ENCODE data around the gene WFDC2. TPM values are rescaled to one million over a fixed set of nuclear protein-coding genes. Genes with fewer than 3 reads are reported as not detected.

WFDC2 gene
- polyA plus RNA-seq, 2 of the 4 experiments (the other 2 are of a cell fraction): not detected

- FAIRE-seq (no peak), DNase-seq (ENCODE audit: low read depth in 1 of 2, low spot score in 1 of 2) (no peak), ATAC-seq (no peak)
- CTCF ChIA-PET: interaction anchor here (1.2 to 6.7 kb wide), 3 partner anchors 13 to 61 kb away, joined by 4 to 43 read pairs (median 42); partner anchors contain the start of gene SYS1
- TF ChIP-seq POLR2AphosphoS2 (conservative IDR thresholded peaks at IDR 0.05; ENCODE audit: low read length): no peak
- TF ChIP-seq ZSCAN20 (CRISPR knock-in tag; IDR thresholded peaks at IDR 0.05): no peak
- TF ChIP-seq NFE2L2 (conservative IDR thresholded peaks at IDR 0.05; ENCODE audit: low read length): no peak
- TF ChIP-seq RAD21 (conservative IDR thresholded peaks at IDR 0.05 in 1 of 2, IDR thresholded peaks at IDR 0.05 in 1 of 2): no peak
- TF ChIP-seq ELK1 (IDR thresholded peaks at IDR 0.05; ENCODE audit: low read depth, low read length): no peak
- TF ChIP-seq CBX8 (IDR thresholded peaks at IDR 0.05): no peak
- no peak for TF ChIP-seq KDM5A (IDR thresholded peaks at IDR 0.05)
- TF ChIP-seq RNF2 (IDR thresholded peaks at IDR 0.05; ENCODE audit: borderline replicate concordance, low read depth): no peak
- TF ChIP-seq HOXB13 (CRISPR knock-in tag; IDR thresholded peaks at IDR 0.05; ENCODE audit: low read depth): no peak
- TF ChIP-seq POLR2A (IDR thresholded peaks at IDR 0.05; ENCODE audit: low read length): no peak
- TF ChIP-seq KDM1A (IDR thresholded peaks at IDR 0.05; ENCODE audit: low read depth): no peak
- no peak for TF ChIP-seq CHD4 (IDR thresholded peaks at IDR 0.05; ENCODE audit: borderline replicate concordance)
- TF ChIP-seq MAX (IDR thresholded peaks at IDR 0.05): no peak
- no peak for TF ChIP-seq SREBF2 (IDR thresholded peaks at IDR 0.05)
- TF ChIP-seq PBX3 (IDR thresholded peaks at IDR 0.05): no peak
- no peak for TF ChIP-seq BHLHE40 (IDR thresholded peaks at IDR 0.05; ENCODE audit: low read depth, low read length)
- TF ChIP-seq TFCP2L1 (CRISPR knock-in tag; IDR thresholded peaks at IDR 0.05): no peak
- TF ChIP-seq HEYL (CRISPR knock-in tag; IDR thresholded peaks at IDR 0.05): no peak
- TF ChIP-seq FOSB (CRISPR knock-in tag; IDR thresholded peaks at IDR 0.05): no peak
- no peaks in the 10 kb centered on the region for H3K9me3 ChIP-seq
- peaks cover 16% of the 10 kb centered on the region for H3K4me1 ChIP-seq
- H3K27ac ChIP-seq: no peak overlapping the region
- WGBS (ENCODE audit: missing lambda C conversion rate): 100% methylated on average over 2 of the region's 2 CpGs
- no peak overlapping the region for H3K4me3 ChIP-seq
- no peak overlapping the region for H3K4me2 ChIP-seq
- POLR2A ChIA-PET: no interaction called here
Measured at GRCh38 chr20:45423700-45424099, 45.9 kb upstream of the WFDC2 start.

- POLR2A ChIA-PET: interaction anchor here (1.1 kb wide), 1 partner anchor 10 kb away, joined by 4 read pairs; the partner anchor contains the start of gene PIGT
- Histone ChIP-seq H3K27ac (no peak overlapping the region), H3K4me2 (no peak overlapping the region), H3K4me1 (no peaks in the 10 kb centered on the region), H3K9me3 (no peaks in the 10 kb centered on the region), H3K4me3 (no peak overlapping the region)
- ATAC-seq (no peak), FAIRE-seq (no peak), DNase-seq (ENCODE audit: low read depth in 1 of 2, low spot score in 1 of 2) (no peak)
- WGBS (ENCODE audit: missing lambda C conversion rate): 98% methylated on average over 17 of the region's 17 CpGs
- CTCF ChIA-PET: interaction anchor here (6.7 kb wide), 2 partner anchors 11 to 52 kb away, joined by 42 to 43 read pairs; no protein-coding TSS in a partner anchor
- TF ChIP-seq BCL3 (IDR thresholded peaks at IDR 0.05) (no peak), PHF8 (IDR thresholded peaks at IDR 0.05; ENCODE audit: borderline replicate concordance, low read depth) (no peak), MAFK (IDR thresholded peaks at IDR 0.05; ENCODE audit: partially characterized antibody) (no peak), SREBF2 (IDR thresholded peaks at IDR 0.05) (no peak), HOXB13 (CRISPR knock-in tag; IDR thresholded peaks at IDR 0.05; ENCODE audit: low read depth) (no peak), KDM5A (IDR thresholded peaks at IDR 0.05) (no peak), HMGXB4 (CRISPR knock-in tag; IDR thresholded peaks at IDR 0.05; ENCODE audit: borderline replicate concordance) (no peak), USF2 (IDR thresholded peaks at IDR 0.05) (no peak), TFCP2L1 (CRISPR knock-in tag; IDR thresholded peaks at IDR 0.05) (no peak), KDM1A (IDR thresholded peaks at IDR 0.05; ENCODE audit: low read depth) (no peak), POLR2A (IDR thresholded peaks at IDR 0.05; ENCODE audit: low read length) (no peak), NFE2L2 (conservative IDR thresholded peaks at IDR 0.05; ENCODE audit: low read length) (no peak), ELK1 (IDR thresholded peaks at IDR 0.05; ENCODE audit: low read depth, low read length) (no peak), JUN (IDR thresholded peaks at IDR 0.05) (no peak), HOXB5 (CRISPR knock-in tag; IDR thresholded peaks at IDR 0.05) (no peak), ESRRA (IDR thresholded peaks at IDR 0.05; ENCODE audit: borderline replicate concordance, low read length) (no peak), E2F6 (IDR thresholded peaks at IDR 0.05; ENCODE audit: borderline replicate concordance, low read depth) (no peak), MYC (IDR thresholded peaks at IDR 0.05; ENCODE audit: borderline replicate concordance, low read length) (no peak), CHD4 (IDR thresholded peaks at IDR 0.05; ENCODE audit: borderline replicate concordance) (no peak)
Measured at GRCh38 chr20:45425561-45425960, 44.0 kb upstream of the WFDC2 start.

Measured in A549 (cell line).